CD4-positive, alpha-beta T cell (primary cell): ENCODE results near the gene PCDH8. TPM values are rescaled to one million over a fixed set of nuclear protein-coding genes. Genes with fewer than 3 reads are reported as not detected.

ENCODE experiments used
- ATAC-seq: fragments of 200-7000 bp; cut with Tn5 transposase; one replicate; pipeline ENCODE4 v1.10.0; 2022; ENCODE audit warnings: mild to moderate bottlenecking; ENCODE audit not compliant: poor library complexity
- CTCF ChIA-PET: fragments of 350-600 bp; sonication (Branson Sonifier 250); formaldehyde crosslinking; loops from one replicate; lab custom pipeline; 2021; ENCODE audit warnings: antibody characterized with exemption, inconsistent platforms; lab: Charles Lee
- POLR2A ChIA-PET: fragments of 350-600 bp; sonication (Branson Sonifier 250); formaldehyde crosslinking; loops from one replicate; lab custom pipeline; 2021; ENCODE audit warnings: antibody characterized with exemption, inconsistent platforms; lab: Charles Lee
- DNase-seq, 14 experiments: peaks; one replicate each; pipeline ENCODE4 v3.0.0-alpha.2; 2013 to 2020; ENCODE audit warnings: mixed read lengths in 2 of 14
- H3K27ac ChIP-seq, 2 donors: one replicate each; pipeline versions ENCODE4 v1.5.1 to v1.7.0; 2013; ENCODE audit warnings: low read length in 2 of 2, low read depth in 1 of 2, mild to moderate bottlenecking in 1 of 2
- H3K27me3 ChIP-seq, 2 experiments: 1 replicate in 1 of 2; 2 replicates in 1 of 2; pipeline versions ENCODE4 v1.6.1 to v1.7.0; 2013; ENCODE audit warnings: low read length in 2 of 2, control low read depth in 1 of 2, mild to moderate bottlenecking in 1 of 2, moderate library complexity in 1 of 2; ENCODE audit not compliant: insufficient read depth in 2 of 2, control insufficient read depth in 1 of 2
- H3K36me3 ChIP-seq: one replicate; pipeline ENCODE4 v1.6.1; 2013; ENCODE audit warnings: low read length, control low read depth; ENCODE audit not compliant: insufficient read depth
- H3K4me1 ChIP-seq: one replicate; pipeline ENCODE4 v1.6.1; 2013; ENCODE audit warnings: low read length, control low read depth; ENCODE audit not compliant: insufficient read depth
- H3K4me3 ChIP-seq: one replicate; pipeline ENCODE4 v1.5.1; 2013; ENCODE audit warnings: mild to moderate bottlenecking, low read length, moderate library complexity
- H3K9me3 ChIP-seq, 2 experiments: 1 replicate in 1 of 2; 2 replicates in 1 of 2; pipeline versions ENCODE4 v1.6.1 to v1.7.0; 2013; ENCODE audit warnings: low read length in 2 of 2, mild to moderate bottlenecking in 2 of 2, control low read depth in 1 of 2, moderate library complexity in 1 of 2; ENCODE audit not compliant: control insufficient read depth in 1 of 2, insufficient read depth in 1 of 2
- H3K27ac Mint-ChIP-seq: one replicate; pipeline ENCODE4 v1.8.0; 2020; ENCODE audit warnings: mixed read lengths
- H3K27me3 Mint-ChIP-seq: one replicate; pipeline ENCODE4 v1.8.0; 2021; ENCODE audit warnings: mixed read lengths
- H3K36me3 Mint-ChIP-seq: one replicate; pipeline ENCODE4 v1.8.0; 2021; ENCODE audit warnings: low read depth, mixed read lengths
- H3K4me1 Mint-ChIP-seq: one replicate; pipeline ENCODE4 v1.8.0; 2021; ENCODE audit warnings: low read depth, mixed read lengths
- H3K4me3 Mint-ChIP-seq: one replicate; pipeline ENCODE4 v1.8.0; 2020; ENCODE audit warnings: mild to moderate bottlenecking, mixed read lengths
- H3K9me3 Mint-ChIP-seq: one replicate; pipeline ENCODE4 v1.8.0; 2020; ENCODE audit warnings: mixed read lengths
- CTCF ChIP-seq: fragments of 200-600 bp; IDR thresholded peaks from one replicate; pipeline ENCODE4 v1.8.0; 2022; ENCODE audit warnings: antibody characterized with exemption, mild to moderate bottlenecking
- intact Hi-C, 2 experiments: fragments of 100-400 bp; cut with DNase I in 1 of 2; cut with micrococcal nuclease in 1 of 2; formaldehyde crosslinking; loops; one replicate each; pipeline versions ENCODE4 v1.15.1 to v1.9.0; 2023 to 2025; cut with DNase I, micrococcal nuclease
- total RNA-seq, 174 experiments: library from RNA in 2 of 174; stranded (reverse) in 2 of 174; gene quantifications; one replicate each; pipeline ENCODE4 v1.2.3 and lab custom pipeline; 2021 to 2026

Gene PCDH8
- total RNA-seq, 2 experiments from 2014 or later, result not detected

- ChIA-PET CTCF (no interaction called here), POLR2A (no interaction called here)
- H3K4me3 Mint-ChIP-seq, result no peak overlapping the region
- no peaks in the 10 kb centered on the region for H3K4me1 Mint-ChIP-seq
- H3K27ac ChIP-seq, result no peak overlapping the region
- DNase-seq (no peak), ATAC-seq (no peak)
- H3K27ac Mint-ChIP-seq, result no peak overlapping the region
- no peaks in the 10 kb centered on the region for H3K36me3 ChIP-seq
- H3K4me1 ChIP-seq, result no peaks in the 10 kb centered on the region
- H3K4me3 ChIP-seq, result no peak overlapping the region
- peaks cover 3% of the 10 kb centered on the region for H3K36me3 Mint-ChIP-seq
- intact Hi-C loops, result no loop called here
- H3K27me3 Mint-ChIP-seq, result peaks cover 36% of the 10 kb centered on the region
- no peak for TF ChIP-seq CTCF
- H3K9me3 Mint-ChIP-seq, result peaks cover 9% of the 10 kb centered on the region
- H3K27me3 ChIP-seq, result peaks cover 0 to 4% of the 10 kb centered on the region in 2 experiments
- H3K9me3 ChIP-seq, result peaks cover 7 to 10% of the 10 kb centered on the region in 2 experiments
Observed at GRCh38 chr13:52879950-52880741, 31.7 kb upstream of the PCDH8 start.

GRCh38 chr13:52878831-52879230 lies 30.4 kb upstream of the PCDH8 start:
- no peak overlapping the region for H3K4me3 Mint-ChIP-seq
- H3K27ac Mint-ChIP-seq, result no peak overlapping the region
- Histone ChIP-seq H3K4me3 (no peak overlapping the region), H3K27me3 (peaks cover 0 to 4% of the 10 kb centered on the region in 2 experiments), H3K36me3 (no peaks in the 10 kb centered on the region), H3K4me1 (no peaks in the 10 kb centered on the region), H3K9me3 (peaks cover 15 to 20% of the 10 kb centered on the region in 2 experiments), H3K27ac (no peak overlapping the region)
- H3K4me1 Mint-ChIP-seq, result no peaks in the 10 kb centered on the region
- intact Hi-C loops, result no loop called here
- DNase-seq (no peak), ATAC-seq (no peak)
- H3K9me3 Mint-ChIP-seq, result peaks cover 9% of the 10 kb centered on the region
- H3K36me3 Mint-ChIP-seq, result peaks cover 3% of the 10 kb centered on the region
- peaks cover 30% of the 10 kb centered on the region for H3K27me3 Mint-ChIP-seq
- TF ChIP-seq CTCF, result no peak
- CTCF ChIA-PET, result no interaction called here
- POLR2A ChIA-PET, result no interaction called here

- no peak for ATAC-seq
- no peaks in the 10 kb centered on the region for H3K4me1 Mint-ChIP-seq
- POLR2A ChIA-PET, result no interaction called here
Observed at GRCh38 chr13:52870143-52870542, 21.7 kb upstream of the PCDH8 start.

More at GRCh38 chr13:52870143-52870542, 21.7 kb upstream of the PCDH8 start:
- intact Hi-C loops, result no loop called here
- no peaks in the 10 kb centered on the region for H3K36me3 ChIP-seq
- Mint-ChIP-seq H3K9me3 (peaks cover 2% of the 10 kb centered on the region), H3K27ac (no peak overlapping the region), H3K4me3 (no peak overlapping the region), H3K27me3 (peaks cover 27% of the 10 kb centered on the region), H3K36me3 (no peaks in the 10 kb centered on the region)
- DNase-seq, result no peak
- H3K4me1 ChIP-seq, result no peaks in the 10 kb centered on the region
- H3K27ac ChIP-seq, result no peak overlapping the region
- H3K27me3 ChIP-seq, result peaks cover 0 to 5% of the 10 kb centered on the region in 2 experiments
- no peak for TF ChIP-seq CTCF
- CTCF ChIA-PET, result no interaction called here
- no peak overlapping the region for H3K4me3 ChIP-seq
- peaks cover 5 to 14% of the 10 kb centered on the region in 2 experiments for H3K9me3 ChIP-seq
